Medulla oblongata (tissue), 1 donor: Measurements from ENCODE around the gene RFPL2.

Experiments used
- DNase-seq: peaks from one replicate; pipeline ENCODE4 v3.0.0-alpha.2; 2015; ENCODE audit errors: extremely low spot score

Gene RFPL2

DNA sequence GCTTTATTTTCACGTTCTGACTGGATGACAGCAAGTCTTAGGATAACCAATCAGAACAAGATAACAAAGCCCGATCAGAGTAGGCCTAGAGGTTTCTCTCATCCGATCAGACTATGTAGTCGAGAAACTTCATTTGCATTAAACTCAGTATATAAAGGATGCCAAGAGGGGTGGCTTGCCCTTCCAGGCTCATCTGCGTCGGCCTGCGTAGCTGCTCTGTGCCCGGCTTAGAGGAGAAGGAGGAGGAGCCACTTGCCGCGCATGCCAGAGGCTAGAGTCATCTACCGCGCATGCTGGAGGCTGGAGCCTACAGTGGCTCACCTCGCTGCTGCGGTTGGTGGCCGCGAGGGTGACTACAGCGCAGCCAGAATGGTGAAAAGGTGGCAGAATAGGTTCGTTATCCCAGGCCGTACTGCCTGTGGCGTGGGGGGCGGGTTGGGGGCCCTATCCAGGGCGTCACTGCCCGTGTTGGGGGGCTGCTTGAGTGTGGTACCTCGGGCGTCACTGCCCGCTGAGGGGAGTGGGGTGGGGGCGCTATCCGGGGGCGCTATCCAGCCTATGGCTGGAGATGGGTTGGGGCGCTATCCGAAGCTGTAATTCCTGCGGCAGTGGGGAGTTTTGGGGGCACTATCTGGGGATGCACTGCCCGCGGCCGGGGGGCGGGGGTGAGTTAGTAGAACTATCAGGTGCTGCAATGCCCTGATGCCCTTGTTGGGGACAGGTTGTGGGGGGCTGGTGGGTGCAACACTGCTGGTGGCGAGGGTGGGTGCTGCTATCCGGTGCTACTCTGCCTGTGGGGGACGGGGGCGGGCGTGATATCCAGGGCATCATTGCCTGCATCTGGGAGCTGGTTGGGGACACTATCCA is at the start of gene RFPL2:
Gene RFPL2 (minus strand): TSS at position 218 of the 867 bp plus-strand sequence. CDS start 2,622 bp downstream, outside the sequence.
- peak; percentile 30 for DNase-seq

DNA sequence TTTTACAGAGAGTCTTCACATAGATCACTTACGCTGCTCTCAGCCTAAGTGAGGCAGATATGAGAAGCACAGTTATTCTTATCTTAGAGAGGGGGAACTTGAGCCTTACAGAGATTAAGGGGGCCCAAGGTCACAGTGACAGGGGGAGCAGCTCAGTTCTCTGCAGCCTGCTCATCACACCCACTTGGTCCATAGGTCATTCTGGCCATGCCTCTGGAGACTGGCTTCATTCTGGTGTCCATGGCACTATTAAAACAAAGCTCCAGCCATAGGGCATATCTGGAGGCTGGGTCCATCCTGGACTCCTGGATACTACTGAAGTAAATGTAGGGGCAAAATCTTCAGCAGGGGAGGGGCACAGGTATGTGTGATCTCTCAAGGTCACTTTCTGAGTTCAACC is 44.4 kb upstream of the RFPL2 start:
- no peak for DNase-seq

DNA sequence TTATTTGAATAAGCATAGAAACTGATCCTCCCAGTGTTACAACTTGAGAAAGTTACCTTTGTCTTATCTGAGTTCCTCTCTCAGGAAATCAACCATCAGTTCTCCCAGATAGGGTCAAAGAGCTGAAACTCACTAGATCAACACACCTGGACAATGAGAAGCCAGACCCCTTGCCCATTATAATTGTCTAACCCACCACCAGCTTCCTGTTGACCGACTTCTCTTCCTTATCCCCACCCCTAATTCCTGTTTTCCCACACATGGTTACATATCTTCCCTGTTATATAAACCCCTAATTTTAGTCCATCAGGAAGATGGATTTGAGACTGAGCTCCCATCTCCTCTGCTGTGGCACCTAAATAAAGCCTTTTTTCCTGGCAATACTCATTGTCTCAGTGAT is 43.4 kb upstream of the RFPL2 start:
- no peak for DNase-seq

DNA sequence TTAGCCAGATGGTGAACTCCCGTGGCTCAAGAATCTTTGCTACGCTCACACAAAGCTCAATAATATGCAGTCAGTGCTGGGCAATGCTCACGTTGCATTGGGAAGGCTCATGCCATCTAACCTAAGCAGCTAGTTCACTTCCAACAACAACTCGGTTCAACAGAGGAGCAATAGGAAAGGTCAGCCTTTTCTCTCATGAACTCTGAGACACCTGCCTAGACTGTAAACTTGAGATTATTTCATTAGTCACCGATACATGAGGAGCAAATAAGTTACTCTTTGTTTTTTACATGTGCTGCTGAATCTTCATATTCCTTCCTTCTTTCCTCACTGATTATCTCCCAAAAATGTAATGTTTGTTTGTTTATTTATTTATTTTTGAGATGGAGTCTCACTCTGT is 41.3 kb upstream of the RFPL2 start:
- no peak for DNase-seq

DNA sequence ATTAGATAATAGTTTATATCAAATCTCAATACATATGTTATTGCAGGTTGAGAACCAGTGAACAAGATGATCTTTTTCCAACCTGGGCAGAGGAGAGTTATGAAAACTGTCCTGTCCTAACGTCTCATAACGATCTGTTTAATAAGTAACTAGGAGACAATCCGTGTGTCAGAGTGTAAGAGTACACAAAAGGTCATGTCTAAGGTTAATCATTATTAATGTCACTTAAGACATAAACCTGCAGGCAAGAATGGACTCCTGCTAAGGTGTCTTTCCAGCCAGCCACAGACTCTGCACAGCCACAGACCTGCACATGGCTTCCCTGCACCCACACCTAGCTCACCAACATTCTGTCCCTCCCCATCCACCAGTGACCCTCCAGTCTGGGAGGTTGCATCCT is 40.2 kb upstream of the RFPL2 start:
- DNase-seq = no peak

DNA sequence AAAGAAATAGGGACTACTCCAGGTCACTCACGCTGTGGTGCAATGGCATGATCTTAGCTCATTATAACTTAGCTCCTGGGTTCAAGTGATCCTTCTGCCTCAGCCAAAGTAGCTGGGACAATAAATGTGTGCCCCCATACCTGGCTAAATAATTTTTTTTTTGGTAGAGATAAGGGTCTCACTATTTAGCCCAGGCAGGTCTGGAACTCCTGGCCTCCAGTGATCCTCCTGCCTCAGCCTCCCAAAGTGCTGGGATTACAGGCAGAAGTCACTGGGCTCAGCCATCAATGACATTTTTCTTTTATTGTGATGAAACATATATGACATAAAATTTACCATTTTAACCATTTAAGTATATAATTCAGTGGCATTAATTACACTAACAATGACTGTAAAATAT is 39.7 kb upstream of the RFPL2 start:
- DNase-seq = no peak

DNA sequence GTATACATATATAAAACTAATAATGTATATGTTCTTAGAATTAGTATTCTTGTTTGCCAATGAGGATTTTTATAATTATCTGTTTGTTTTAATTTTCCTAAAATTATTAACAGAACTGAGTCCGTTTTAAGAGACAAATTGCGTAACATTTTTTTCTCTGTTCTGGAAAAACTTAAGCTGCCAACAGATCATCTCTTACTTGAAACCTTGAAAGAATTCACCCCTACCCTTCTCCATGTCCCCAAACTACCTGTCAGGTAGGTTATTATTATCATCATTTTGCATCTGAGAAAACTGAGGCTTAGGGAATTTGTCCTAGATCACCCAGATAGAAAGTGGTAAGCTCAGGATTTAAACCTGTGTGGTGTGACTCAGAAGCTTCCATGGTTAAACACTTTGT is 35.6 kb upstream of the RFPL2 start:
- DNase-seq = no peak

DNA sequence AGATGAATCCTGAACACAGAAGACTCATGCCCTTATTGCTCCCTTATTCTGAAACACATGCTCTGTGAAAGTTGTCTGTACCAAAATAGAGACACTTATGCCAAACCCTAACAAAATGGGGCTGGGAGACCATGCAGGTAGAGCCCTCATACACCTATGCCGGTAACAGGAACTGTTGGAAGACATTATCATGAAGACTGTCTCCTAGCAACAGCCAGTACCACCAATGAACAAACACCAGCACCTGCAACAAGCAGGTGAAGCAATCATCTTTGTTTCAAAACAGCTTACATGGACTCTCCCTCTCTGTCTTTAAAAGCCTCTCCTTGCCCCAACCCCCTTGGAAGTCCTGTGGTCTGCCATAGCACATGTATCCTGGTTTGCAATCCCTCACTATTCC is 33.0 kb upstream of the RFPL2 start:
- no peak for DNase-seq

DNA sequence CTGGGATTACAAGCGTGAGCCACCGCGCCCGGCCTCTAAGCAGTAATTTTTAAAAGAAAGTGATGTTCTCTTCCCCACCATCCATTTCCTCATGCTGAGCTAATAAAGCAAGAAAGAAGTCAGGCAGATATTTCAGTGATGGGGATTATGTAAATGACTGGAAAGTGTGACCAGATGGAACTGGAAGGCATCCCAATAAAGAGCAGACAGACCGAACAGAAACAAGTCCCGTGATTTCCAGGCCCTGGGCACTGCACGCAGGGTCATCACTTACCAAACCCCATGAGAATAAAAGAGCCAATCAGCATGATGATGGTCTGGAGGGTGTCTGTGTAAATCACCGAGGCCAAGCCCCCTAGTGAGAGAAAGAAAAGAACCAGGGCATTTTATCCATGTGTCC is 32.1 kb upstream of the RFPL2 start:
- no peak for DNase-seq

DNA sequence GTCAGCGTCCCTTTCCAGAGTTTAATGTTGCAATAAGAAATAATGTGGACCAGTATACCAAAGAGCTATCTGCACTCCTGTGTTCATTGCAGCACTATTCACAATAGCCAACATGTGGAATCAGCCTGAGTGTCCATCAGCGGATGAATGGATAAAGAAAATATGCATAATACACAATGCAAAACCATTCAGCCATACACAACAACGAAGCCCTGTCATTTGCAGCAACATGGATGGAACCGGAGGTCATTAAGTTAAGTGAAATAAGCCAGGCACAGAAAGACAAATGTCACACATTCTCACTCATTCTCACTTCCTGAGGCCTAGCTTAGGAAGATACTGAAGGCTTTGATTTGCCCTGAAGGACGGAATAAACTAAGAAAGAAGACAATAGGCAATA is 28.2 kb upstream of the RFPL2 start:
- DNase-seq = peak; percentile 8

DNA sequence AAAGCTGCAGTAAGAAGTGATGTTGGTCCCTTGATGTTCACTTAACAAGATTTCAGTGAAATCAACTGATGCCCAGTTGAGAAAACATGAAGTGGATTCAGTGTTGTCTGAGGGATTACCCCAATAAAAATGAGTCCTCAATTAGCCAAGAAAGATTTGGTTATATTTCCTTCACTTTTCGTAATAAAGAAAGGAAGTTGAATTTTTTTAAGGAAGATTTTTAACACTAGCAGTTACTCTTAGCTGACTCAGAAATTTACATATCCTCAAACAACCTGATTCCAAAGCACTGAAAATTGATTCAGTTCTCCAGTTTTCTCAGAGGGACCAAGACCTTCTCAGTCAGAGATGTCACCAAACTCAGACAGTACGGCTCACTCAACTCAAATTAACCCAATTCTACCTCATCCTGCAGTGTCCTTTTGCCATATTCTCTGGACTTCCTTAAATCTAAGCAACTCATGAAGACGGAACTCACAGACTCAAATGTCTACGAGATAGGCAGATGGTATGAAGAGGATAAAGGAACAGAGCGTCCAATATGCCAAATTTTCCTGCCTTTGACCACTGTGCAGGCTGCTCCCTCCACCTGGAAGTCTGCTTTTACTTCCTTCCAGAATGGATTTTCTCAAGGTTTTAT is 27.4 kb upstream of the RFPL2 start:
- no peak for DNase-seq

DNA sequence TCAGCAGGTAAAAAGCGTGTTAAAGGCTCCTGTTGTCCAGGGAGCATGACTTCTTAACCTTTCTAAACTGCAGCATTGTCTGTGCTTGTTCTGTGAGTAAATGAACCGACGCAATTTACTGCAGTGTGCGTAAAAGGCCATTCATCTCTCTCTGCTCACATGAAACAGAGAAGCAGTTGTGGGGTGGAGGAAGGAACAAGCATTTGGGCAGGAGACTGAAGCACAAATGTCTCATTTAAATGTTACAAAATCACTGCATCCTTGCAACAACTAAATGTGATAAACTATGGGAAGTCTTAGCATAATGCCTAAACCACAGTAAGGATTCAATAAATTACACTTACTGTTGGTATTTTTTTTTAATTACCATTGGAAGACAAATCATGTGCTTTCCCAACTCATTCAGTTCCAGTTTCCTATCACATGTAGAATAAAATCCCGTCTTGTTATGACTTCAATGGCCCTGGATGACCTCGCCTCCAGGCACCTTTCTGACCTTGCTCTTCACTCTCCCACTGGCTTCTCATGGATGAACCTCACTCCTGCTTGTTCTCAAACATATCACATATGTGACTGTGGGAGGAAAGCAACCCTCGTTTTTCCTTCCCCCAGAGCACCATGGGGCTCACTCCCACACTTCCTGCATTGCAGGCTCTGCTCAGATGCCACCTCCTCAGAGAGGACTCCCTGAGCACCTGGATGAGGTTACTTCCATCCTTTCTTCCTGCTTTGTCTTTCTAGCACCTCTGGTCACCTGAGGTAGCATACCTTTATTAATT is 21.6 kb upstream of the RFPL2 start:
- DNase-seq = no peak

DNA sequence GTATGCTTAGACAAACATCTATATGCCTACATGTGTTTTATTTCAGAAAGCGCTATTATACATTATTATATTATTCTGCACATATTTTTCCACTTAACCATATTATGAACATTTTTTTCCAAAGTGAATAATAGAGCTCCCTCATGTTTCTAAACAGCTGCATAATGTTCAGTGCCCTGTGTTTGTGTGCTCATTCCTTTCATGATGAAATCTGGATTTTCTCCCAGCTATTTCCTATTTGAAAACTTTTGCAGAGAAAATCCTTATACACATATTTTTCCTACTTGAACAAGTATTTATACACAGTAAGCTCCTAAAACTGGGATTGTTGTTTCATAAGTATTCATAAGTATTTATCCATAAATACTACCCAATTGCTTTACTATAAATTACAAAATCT is 18.1 kb upstream of the RFPL2 start:
- DNase-seq = no peak

DNA sequence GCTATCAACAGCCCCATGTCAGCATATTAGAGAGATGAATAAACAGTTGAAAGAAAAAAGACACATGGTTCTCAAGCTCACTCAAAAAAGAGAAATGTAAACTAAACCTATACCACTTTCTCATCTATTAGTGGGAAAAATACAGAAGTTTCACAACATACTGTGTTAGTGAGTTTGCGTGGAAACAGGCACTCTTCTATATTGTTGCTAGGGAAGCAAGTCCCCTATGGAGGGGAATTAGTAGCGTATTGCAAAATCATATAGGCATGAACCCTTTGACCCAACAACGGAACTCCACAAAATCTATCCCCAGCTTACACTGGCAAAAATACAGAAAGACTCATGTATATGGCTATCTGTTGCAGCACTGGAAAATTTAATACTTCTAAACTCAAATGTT is 14.2 kb upstream of the RFPL2 start:
- peak; percentile 11 for DNase-seq

DNA sequence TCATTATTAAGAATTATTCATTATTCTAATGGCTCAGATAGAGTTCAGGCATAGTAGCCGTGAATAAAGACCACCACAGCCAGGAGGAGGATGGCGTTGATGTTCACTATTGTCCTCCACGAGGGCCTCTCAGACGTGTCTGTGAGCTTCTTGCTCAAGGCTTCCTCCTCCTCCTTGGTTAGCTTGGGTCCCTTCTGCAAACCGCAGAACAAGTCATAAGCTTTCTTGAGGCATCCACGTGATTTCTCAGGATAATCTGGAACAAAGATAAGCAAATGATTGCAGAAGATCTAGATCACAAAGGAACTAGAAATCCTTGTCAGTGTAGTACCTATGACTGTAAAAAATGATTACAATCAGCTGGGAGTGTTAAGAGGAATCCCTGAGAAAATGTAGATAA is 13.6 kb upstream of the RFPL2 start:
- peak; percentile 59 for DNase-seq

DNA sequence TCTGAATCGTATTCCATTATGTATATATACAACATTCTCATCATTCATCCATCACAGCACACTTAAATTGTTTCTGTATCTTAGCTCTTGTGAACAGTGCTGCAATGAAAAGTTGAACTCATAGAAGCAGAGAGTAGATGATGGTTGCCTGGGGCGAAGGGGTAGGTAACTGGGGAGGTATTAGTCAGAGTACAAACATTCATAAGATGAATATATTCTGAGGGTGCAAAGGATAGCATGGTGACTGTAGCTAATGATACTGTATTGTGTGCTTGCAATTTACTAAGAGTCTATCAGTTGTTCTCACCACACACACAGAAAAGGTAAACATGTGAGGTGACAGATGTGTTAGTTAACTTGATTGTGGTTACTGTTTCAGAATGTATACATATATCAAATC is 12.6 kb upstream of the RFPL2 start:
- DNase-seq = no peak

DNA sequence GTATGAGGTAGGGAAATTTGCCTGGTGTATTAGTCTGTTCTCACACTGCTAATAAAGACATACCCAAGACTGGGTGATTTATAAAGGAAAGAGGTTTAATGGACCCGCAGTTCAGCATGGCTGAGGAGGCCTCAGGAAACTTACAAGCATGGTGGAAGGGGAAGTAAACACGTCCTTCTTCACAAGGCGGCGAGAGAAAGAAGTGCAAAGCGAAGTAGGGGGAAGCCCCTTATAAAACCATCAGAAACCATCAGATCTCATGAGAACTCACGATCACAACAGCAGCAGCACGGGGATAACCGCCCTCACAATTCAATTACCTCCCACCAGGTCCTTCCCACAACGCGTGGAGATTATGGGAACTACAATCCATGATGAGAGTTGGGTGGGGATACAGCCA is 12.0 kb upstream of the RFPL2 start:
- no peak for DNase-seq

DNA sequence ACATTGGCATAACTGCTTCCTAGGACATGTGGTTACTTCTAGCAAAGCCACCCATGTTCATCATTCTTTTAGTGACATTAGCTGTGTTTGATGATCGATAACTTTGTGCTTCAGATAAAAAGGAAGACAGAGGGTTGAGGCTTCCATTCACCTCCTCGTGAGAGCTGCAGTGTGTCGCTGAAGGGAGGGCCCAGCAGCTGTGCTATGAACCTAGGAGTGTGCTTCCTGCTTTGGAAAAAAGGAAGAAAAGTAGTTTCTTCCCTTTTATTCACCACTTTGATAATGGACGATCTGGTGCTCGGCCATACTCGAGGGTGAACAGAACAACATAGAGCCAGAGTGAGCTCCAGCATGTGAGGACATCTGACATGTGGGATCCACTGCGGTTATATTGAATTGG is 6.1 kb upstream of the RFPL2 start:
- DNase-seq = no peak

DNA sequence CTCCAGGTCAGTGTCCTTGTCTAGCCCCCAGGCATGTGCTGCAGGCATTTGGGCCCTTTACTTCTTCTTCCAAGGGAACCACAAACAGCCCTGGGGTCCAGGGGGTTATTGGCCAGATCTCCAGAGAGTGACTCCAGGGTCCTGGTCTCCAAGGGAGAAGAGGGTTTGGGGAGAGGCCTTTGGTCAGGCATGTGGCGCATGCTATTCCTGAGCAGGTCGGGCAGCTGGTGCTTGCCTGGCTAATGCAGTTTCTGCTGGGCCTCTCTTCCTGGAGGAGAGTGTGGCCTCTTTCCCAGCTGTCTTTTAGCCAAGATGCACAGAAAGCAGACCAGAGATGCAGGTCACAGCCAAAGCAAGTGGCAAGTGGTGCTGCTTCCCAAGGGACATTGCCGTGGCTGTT is 3.8 kb upstream of the RFPL2 start:
- no peak for DNase-seq

DNA sequence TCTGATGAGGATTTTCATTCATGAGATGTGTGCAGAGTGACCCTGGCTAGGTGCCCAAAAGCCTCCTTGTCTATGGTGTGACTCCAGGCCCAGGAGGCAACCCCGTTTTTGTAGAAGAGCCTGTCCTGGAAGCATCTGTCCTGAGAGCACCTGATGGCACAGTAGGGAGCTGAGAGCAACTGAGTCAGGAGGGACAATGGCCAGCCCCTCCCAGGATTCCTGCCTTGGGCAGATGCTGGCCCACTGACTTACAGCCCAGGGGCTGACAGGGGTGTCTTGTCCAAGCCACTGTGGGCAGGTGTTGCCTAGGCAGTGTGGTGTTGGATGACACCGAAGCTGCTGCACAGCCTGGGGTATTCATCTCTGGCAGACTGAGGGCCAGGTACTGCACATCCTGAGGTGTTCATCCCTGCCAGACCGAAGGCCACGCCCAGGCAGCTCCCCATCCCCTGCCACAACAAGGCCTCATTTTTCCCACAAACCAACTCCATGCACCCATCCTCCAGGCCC is 3.2 kb upstream of the RFPL2 start:
- no peak for DNase-seq

DNA sequence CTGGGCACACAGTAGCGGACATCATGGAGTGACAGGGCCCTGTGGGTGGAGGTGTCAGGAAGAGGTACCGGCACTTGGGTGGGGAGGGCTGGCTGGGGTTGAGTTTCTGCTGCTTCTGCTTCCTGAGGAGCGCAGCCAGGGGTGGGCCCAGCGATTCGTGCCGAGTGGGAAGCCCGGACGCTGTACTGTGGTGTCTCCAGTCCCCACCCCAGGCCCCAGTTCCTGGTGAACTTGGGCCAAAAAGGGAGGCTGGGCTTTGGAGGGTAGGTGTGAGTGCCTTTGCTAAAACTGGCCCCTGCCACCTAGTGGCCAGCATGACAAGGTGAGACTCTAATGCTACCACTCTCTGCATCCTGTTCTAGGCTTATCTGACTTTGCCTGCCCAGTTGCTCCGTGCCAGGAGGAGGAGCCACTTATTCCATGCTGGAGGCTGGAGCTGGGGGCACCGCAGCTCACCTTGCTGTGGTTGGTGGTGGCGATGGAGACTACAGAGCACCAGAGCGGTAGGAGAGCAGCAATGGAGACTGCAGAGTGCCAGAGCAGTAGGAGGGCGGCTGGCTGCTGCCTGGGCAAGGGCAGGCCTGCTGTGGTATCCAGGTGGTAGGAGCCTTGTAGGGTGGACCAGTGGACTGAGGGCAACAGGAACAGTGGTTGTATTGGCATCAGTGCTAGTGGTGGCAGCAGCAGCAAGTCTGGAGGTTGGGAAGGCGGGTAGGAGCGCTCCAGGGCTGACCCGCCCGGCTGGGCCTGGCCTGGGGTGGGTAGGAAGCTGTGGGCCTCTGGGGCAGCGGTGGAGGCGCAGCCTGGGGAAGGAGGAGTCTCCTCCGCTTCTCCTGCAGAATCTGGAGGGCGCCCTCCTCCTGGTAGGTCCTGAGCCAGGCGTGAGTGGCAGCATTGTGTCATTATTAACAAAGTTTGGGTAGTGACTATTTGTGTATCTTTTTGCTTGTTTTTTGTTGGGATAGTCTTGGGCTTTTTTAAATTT is 2.2 kb upstream of the RFPL2 start:
- peak; percentile 19 for DNase-seq
